Tracheal epithelial cell (primary cell): ENCODE data around the gene CARHSP1. TPM values are rescaled to one million over a fixed set of nuclear protein-coding genes. Genes with fewer than 3 reads are reported as not detected.

ENCODE experiments used
- total RNA-seq: library from RNA; depleted of rRNA; stranded (reverse); fragments of >200 nt; gene quantifications from 2 replicates; pipeline ENCODE4 v1.2.1, GENCODE V29; 2014

CARHSP1 gene
- total RNA-seq: 65.6 and 209 TPM in 2 replicates

GRCh38 chr16:8868416-8869211 lies at the start of gene CARHSP1:
CARHSP1 (minus strand) TSS chr16:8869006; CDS start chr16:8859328, 9,678 bp downstream.

DNA sequence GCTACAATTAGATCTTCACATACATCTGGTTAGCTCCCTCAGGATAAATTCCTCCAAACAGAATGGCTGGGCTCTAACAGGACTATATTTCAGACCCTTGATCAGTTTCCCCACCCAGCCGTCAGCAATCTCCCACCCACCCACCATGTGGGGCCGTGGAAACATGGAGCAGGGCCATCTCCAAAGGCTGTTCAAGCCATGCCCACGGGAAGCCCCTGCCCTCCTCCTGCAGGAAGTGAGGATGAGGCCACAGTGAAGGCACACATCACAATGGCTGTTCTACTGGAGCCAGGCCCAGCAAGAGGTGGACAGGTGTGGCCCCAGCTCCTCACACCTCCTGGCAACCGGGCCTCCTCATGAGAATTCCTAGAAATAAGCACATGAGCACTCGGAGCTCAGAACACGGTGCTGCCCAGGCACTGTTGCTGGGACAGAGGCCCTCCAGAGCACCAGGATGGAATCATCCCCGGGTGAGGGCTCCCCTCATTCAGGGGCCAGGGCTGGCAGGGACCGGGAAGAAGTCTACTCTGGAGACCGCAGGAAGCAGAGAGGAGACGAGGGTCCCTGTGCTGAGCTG lies 13.3 kb upstream of the CARHSP1 start, which contains the start of gene LITAFD:
LITAFD (plus strand) TSS at position 311 of the 577 bp plus-strand sequence. CDS start 2,005 bp downstream, outside the sequence.

Other genes with a start within 250 kb of the CARHSP1 start
- gene METTL22, start 247.3 kb downstream of the CARHSP1 start, total RNA-seq: 29.9 and 67.6 TPM in 2 replicates
- gene ABAT, start 194.4 kb downstream of the CARHSP1 start, total RNA-seq: 2.2 and 3.0 TPM in 2 replicates
- gene TMEM186, start 71.4 kb downstream of the CARHSP1 start, total RNA-seq: 9.4 and 10.6 TPM in 2 replicates
- 16.4 and 24.8 TPM in 2 replicates for gene PMM2, start 71.2 kb downstream of the CARHSP1 start, total RNA-seq
- not detected in 2 replicates for gene LITAFD, start 13.3 kb upstream of the CARHSP1 start, total RNA-seq
- 48.4 and 58.3 TPM in 2 replicates for gene USP7, start 94.9 kb upstream of the CARHSP1 start, total RNA-seq
- gene HAPSTR1, start 222.6 kb upstream of the CARHSP1 start, total RNA-seq: 58.2 and 62.9 TPM in 2 replicates